ENCODE measurements around the gene CKAP2L. TPM values are rescaled to one million over a fixed set of nuclear protein-coding genes. Genes with fewer than 3 reads are reported as not detected.

Gene CKAP2L
- total and polyA plus RNA-seq, 2 donors (not counting 3 experiments of a cell fraction or from before 2014, with no cell fraction given), result 3.4 to 30.7 TPM

DNA sequence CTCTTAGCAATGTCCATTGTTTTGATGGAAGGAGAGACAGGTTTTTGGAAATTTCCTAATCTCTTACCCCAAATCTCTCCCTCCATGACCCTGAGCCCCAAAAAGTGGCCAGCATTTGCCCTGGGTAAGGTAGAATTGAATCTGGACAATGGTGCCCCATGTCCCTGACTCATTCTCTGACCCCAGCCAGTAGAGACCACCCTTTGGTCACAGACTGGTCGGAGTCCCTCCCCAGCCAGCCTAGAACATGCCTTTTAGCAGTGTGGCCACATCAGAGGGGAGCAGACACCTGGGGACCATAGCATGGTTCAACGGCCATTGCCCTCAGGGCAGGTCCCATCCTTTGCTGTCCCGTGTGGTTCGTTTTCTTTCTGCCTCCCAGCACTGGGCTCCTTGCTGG lies 50.1 kb downstream of the CKAP2L start:
- no peak overlapping the region for H3K27ac ChIP-seq (ENCODE audit: insufficient read depth, low read depth, low read length)
- no peak for DNase-seq (ENCODE audit: low read depth, low spot score)
- no peak for FAIRE-seq
- TF ChIP-seq POLR2AphosphoS5 (IDR thresholded peaks at IDR 0.05; ENCODE audit: insufficient read depth, low read depth, low read length) (no peak), POLR2A (IDR thresholded peaks at IDR 0.05; ENCODE audit: low read depth, low read length) (no peak), JUN (IDR thresholded peaks at IDR 0.05; ENCODE audit: borderline replicate concordance, insufficient read depth, insufficient read length, low read depth) (no peak), GATA2 (IDR thresholded peaks at IDR 0.05; ENCODE audit: insufficient read depth, insufficient read length, low read depth, low read length) (no peak), MYC (IDR thresholded peaks at IDR 0.05; ENCODE audit: low read depth, low read length) (no peak)
- H4K20me1 ChIP-seq (replicated peaks; ENCODE audit: control insufficient read depth, extremely low read depth, insufficient read depth, low read length), result no peaks in the 10 kb centered on the region
- H3K27me3 ChIP-seq (ENCODE audit: control insufficient read depth in 2 of 2, insufficient read depth in 2 of 2, low read length in 2 of 2), result peaks cover 0 to 7% of the 10 kb centered on the region in 2 experiments
- H3K4me3 ChIP-seq (replicated peaks in 1 of 3; ENCODE audit: insufficient read depth in 1 of 3, low read depth in 1 of 3, low read length in 3 of 3), result no peak overlapping the region
- no peaks in the 10 kb centered on the region for H3K9me1 ChIP-seq (replicated peaks; ENCODE audit: control insufficient read depth, extremely low read depth, insufficient read depth, low read length)
- ChIA-PET CTCF (no interaction called here), POLR2A (no interaction called here)
- no peak overlapping the region for H3K4me2 ChIP-seq (ENCODE audit: insufficient read depth, low read length)
- H3K9me3 ChIP-seq (replicated peaks; ENCODE audit: control insufficient read depth, insufficient read depth, low read length), result no peaks in the 10 kb centered on the region
- intact Hi-C loops (cut with micrococcal nuclease) (no loop called here), dilution Hi-C loops (cut with MboI; ENCODE audit: extremely low pct_ligation_motif_present, low sequenced_read_pairs) (no loop called here)
- H2AFZ ChIP-seq (ENCODE audit: low read depth, low read length), result no peak overlapping the region
- H3K9ac ChIP-seq (replicated peaks; ENCODE audit: extremely low read depth, insufficient read depth, low read length), result no peak overlapping the region
- no TSS peak for BruUV-seq (replicated peaks)
- H3K4me1 ChIP-seq (ENCODE audit: control insufficient read depth, extremely low read depth, insufficient read depth, low read length), result no peaks in the 10 kb centered on the region
- no peaks in the 10 kb centered on the region for H3K36me3 ChIP-seq (ENCODE audit: control insufficient read depth in 2 of 2, extremely low read depth in 1 of 2, insufficient read depth in 2 of 2, low read length in 2 of 2)
- no peaks in the 10 kb centered on the region for H3K79me2 ChIP-seq (ENCODE audit: control insufficient read depth, insufficient read depth, low read length)

GRCh38 chr2:112713926-112714325 lies 50.5 kb downstream of the CKAP2L start:
- Histone ChIP-seq H3K4me2 (ENCODE audit: insufficient read depth, low read length) (no peak overlapping the region), H3K9me1 (replicated peaks; ENCODE audit: control insufficient read depth, extremely low read depth, insufficient read depth, low read length) (no peaks in the 10 kb centered on the region), H2AFZ (ENCODE audit: low read depth, low read length) (no peak overlapping the region), H3K9ac (replicated peaks; ENCODE audit: extremely low read depth, insufficient read depth, low read length) (no peak overlapping the region), H3K9me3 (replicated peaks; ENCODE audit: control insufficient read depth, insufficient read depth, low read length) (no peaks in the 10 kb centered on the region), H3K27me3 (ENCODE audit: control insufficient read depth in 2 of 2, insufficient read depth in 2 of 2, low read length in 2 of 2) (peaks cover 0 to 5% of the 10 kb centered on the region in 2 experiments), H3K4me1 (ENCODE audit: control insufficient read depth, extremely low read depth, insufficient read depth, low read length) (no peaks in the 10 kb centered on the region), H3K36me3 (ENCODE audit: control insufficient read depth in 2 of 2, extremely low read depth in 1 of 2, insufficient read depth in 2 of 2, low read length in 2 of 2) (no peaks in the 10 kb centered on the region), H3K27ac (ENCODE audit: insufficient read depth, low read depth, low read length) (no peak overlapping the region), H3K4me3 (replicated peaks in 1 of 3; ENCODE audit: insufficient read depth in 1 of 3, low read depth in 1 of 3, low read length in 3 of 3) (no peak overlapping the region), H4K20me1 (replicated peaks; ENCODE audit: control insufficient read depth, extremely low read depth, insufficient read depth, low read length) (no peaks in the 10 kb centered on the region), H3K79me2 (ENCODE audit: control insufficient read depth, insufficient read depth, low read length) (no peaks in the 10 kb centered on the region)
- TF ChIP-seq EZH2 (IDR thresholded peaks at IDR 0.05; ENCODE audit: borderline replicate concordance, low read depth, low read length, severe bottlenecking) (no peak), MYC (IDR thresholded peaks at IDR 0.05; ENCODE audit: low read depth, low read length) (no peak), FOS (IDR thresholded peaks at IDR 0.05; ENCODE audit: borderline replicate concordance, insufficient read depth, low read length) (no peak), POLR2A (IDR thresholded peaks at IDR 0.05; ENCODE audit: low read depth, low read length) (no peak), JUN (IDR thresholded peaks at IDR 0.05; ENCODE audit: borderline replicate concordance, insufficient read depth, insufficient read length, low read depth) (no peak), POLR2AphosphoS5 (IDR thresholded peaks at IDR 0.05; ENCODE audit: insufficient read depth, low read depth, low read length) (no peak)
- TF ChIP-seq, protein P1, sequence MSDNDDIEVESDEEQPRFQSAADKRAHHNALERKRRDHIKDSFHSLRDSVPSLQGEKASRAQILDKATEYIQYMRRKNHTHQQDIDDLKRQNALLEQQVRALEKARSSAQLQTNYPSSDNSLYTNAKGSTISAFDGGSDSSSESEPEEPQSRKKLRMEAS (IDR thresholded peaks at IDR 0.05; ENCODE audit: insufficient read depth, insufficient read length), result no peak
- TF ChIP-seq, protein P2, sequence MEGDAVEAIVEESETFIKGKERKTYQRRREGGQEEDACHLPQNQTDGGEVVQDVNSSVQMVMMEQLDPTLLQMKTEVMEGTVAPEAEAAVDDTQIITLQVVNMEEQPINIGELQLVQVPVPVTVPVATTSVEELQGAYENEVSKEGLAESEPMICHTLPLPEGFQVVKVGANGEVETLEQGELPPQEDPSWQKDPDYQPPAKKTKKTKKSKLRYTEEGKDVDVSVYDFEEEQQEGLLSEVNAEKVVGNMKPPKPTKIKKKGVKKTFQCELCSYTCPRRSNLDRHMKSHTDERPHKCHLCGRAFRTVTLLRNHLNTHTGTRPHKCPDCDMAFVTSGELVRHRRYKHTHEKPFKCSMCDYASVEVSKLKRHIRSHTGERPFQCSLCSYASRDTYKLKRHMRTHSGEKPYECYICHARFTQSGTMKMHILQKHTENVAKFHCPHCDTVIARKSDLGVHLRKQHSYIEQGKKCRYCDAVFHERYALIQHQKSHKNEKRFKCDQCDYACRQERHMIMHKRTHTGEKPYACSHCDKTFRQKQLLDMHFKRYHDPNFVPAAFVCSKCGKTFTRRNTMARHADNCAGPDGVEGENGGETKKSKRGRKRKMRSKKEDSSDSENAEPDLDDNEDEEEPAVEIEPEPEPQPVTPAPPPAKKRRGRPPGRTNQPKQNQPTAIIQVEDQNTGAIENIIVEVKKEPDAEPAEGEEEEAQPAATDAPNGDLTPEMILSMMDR (IDR thresholded peaks at IDR 0.05; ENCODE audit: extremely low read depth in 1 of 2, insufficient read depth in 1 of 2, low read depth in 1 of 2, low read length in 2 of 2), result no peak
- POLR2A ChIA-PET, result no interaction called here
- BruUV-seq (replicated peaks), result no TSS peak
- CTCF ChIA-PET, result interaction anchor here (0.5 to 1.5 kb wide), 4 partner anchors 11 to 110 kb away, joined by 3 to 4 read pairs (median 3); no protein-coding TSS in a partner anchor
- FAIRE-seq (no peak), DNase-seq (ENCODE audit: low read depth, low spot score) (no peak)
- dilution Hi-C loops (cut with MboI; ENCODE audit: extremely low pct_ligation_motif_present, low sequenced_read_pairs) (no loop called here), intact Hi-C loops (cut with micrococcal nuclease) (no loop called here)

Measured in endothelial cell of umbilical vein (primary cell).